Activated CD4-positive, alpha-beta T cell treated with anti-CD3 and anti-CD28 coated beads, Interleukin-2, amount 50 U/mL, for 4 hours (primary cell): ENCODE data around the gene ILK.

ENCODE experiments used
- DNase-seq, 2 experiments: peaks; one replicate each; pipeline ENCODE4 v3.0.0-alpha.2; 2020

ILK gene

GRCh38 chr11:6607190-6607795 is 3.7 kb downstream of the ILK start:
- no peak for DNase-seq

GRCh38 chr11:6608011-6608410 is 4.4 kb downstream of the ILK start:
- DNase-seq, result no peak

- DNase-seq, result no peak
These were observed 5.3 kb downstream of the ILK start for GRCh38 chr11:6608726-6609501.

GRCh38 chr11:6609502-6610015 is 6.0 kb downstream of the ILK start:
- no peak for DNase-seq

GRCh38 chr11:6610591-6610990 is 7.0 kb downstream of the ILK start:
- no peak for DNase-seq

- peak in 1 of 2 experiments; percentile 18 for DNase-seq
These were observed 7.8 kb downstream of the ILK start for GRCh38 chr11:6611092-6611962.

GRCh38 chr11:6611963-6612212 is 8.3 kb downstream of the ILK start:
- DNase-seq, result no peak

- DNase-seq, result peak; percentile 92
These were observed 8.9 kb downstream of the ILK start, which contains the start of gene TAF10 for GRCh38 chr11:6612213-6613041. Gene TAF10 (minus strand): TSS chr11:6612216. CDS start chr11:6612189, 27 bp downstream.

GRCh38 chr11:6613496-6613895 is 9.9 kb downstream of the ILK start:
- DNase-seq, result no peak

- DNase-seq, result no peak
These were observed 10.9 kb downstream of the ILK start for GRCh38 chr11:6614446-6614845.

GRCh38 chr11:6615046-6615445 is 11.5 kb downstream of the ILK start:
- no peak for DNase-seq

GRCh38 chr11:6615882-6616585 is 12.5 kb downstream of the ILK start:
- no peak for DNase-seq

GRCh38 chr11:6616596-6617250 is 13.1 kb downstream of the ILK start:
- no peak for DNase-seq

GRCh38 chr11:6617315-6617781 is 13.8 kb downstream of the ILK start:
- DNase-seq, result no peak

GRCh38 chr11:6618117-6619003 is 14.8 kb downstream of the ILK start:
- DNase-seq, result peak; percentile 65 to 71

- peak; percentile 84 to 87 for DNase-seq
These were observed 15.6 kb downstream of the ILK start, which contains the start of gene TPP1 for GRCh38 chr11:6619004-6619745. Gene TPP1 (minus strand): TSS chr11:6619422. CDS start chr11:6619400, 22 bp downstream.

GRCh38 chr11:6620636-6621035 is 17.1 kb downstream of the ILK start:
- no peak for DNase-seq

GRCh38 chr11:6621711-6622211 is 18.2 kb downstream of the ILK start:
- no peak for DNase-seq
